ENCODE data around the gene INPP4B.

DNA sequence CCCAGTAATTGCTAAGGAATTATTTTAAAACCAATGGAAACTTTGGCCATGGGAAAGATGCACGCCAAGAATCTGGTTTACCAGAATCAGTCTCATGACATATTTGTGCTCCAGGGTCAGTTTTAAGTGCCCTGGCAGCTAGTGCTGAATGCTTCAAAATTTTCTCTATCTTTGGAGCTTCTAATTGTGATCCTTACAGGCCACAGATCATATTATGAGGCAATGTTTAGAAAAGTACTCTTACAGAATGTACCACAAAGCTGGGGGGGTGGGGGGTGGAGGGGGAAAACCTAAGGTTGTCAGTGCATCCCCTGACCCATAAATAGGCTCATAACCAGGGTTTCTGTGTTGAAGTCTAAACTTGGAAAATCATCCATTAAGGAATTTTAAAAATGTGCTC, 514.5 kb downstream of the INPP4B start:
- no peak for TF ChIP-seq POLR2A (IDR thresholded peaks at IDR 0.05)
- TF ChIP-seq, protein P1, sequence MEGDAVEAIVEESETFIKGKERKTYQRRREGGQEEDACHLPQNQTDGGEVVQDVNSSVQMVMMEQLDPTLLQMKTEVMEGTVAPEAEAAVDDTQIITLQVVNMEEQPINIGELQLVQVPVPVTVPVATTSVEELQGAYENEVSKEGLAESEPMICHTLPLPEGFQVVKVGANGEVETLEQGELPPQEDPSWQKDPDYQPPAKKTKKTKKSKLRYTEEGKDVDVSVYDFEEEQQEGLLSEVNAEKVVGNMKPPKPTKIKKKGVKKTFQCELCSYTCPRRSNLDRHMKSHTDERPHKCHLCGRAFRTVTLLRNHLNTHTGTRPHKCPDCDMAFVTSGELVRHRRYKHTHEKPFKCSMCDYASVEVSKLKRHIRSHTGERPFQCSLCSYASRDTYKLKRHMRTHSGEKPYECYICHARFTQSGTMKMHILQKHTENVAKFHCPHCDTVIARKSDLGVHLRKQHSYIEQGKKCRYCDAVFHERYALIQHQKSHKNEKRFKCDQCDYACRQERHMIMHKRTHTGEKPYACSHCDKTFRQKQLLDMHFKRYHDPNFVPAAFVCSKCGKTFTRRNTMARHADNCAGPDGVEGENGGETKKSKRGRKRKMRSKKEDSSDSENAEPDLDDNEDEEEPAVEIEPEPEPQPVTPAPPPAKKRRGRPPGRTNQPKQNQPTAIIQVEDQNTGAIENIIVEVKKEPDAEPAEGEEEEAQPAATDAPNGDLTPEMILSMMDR (IDR thresholded peaks at IDR 0.05): no peak

Measured in testis (tissue), 2 donors.